ENCODE measurements around the gene SLC2A13. TPM values are rescaled to one million over a fixed set of nuclear protein-coding genes. Genes with fewer than 3 reads are reported as not detected.

Gene SLC2A13
- total and polyA plus RNA-seq, 2 donors from 2014 or later, result 3.9 to 18.6 TPM

DNA sequence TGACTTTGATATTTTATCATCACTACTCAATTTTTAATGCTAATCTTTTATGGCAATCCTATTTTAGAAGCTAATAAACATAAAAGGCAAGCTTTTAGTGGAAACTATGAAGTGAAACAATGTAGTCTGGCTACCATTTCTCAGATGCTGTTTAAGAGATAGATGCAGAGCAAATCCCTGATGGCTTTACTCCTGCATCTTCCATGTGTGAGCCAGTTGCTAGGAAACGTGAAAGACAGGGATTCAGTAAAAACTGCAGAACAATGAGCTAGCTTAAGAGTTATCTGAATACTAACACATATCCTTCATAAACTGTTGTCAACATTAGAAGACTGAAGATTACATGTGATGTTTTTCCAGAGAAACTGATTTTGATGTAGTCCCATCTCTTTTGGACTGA, 112.6 kb downstream of the SLC2A13 start:
- Histone ChIP-seq H3K36me3 (ENCODE audit: control insufficient read depth in 2 of 3, insufficient read depth in 3 of 3, low read length in 3 of 3) (no peaks in the 10 kb centered on the region), H3K9me3 (ENCODE audit: control insufficient read depth in 2 of 3, insufficient read depth in 1 of 3, low read length in 3 of 3) (no peaks in the 10 kb centered on the region), H3K27ac (ENCODE audit: low read depth in 2 of 2, low read length in 2 of 2) (no peak overlapping the region), H3K4me1 (ENCODE audit: control insufficient read depth in 2 of 3, insufficient read depth in 2 of 3, low read depth in 1 of 3, low read length in 3 of 3) (no peaks in the 10 kb centered on the region), H3K9ac (ENCODE audit: low read length in 3 of 3) (no peak overlapping the region), H3K4me3 (ENCODE audit: low read length in 3 of 3) (no peak overlapping the region), H3K27me3 (ENCODE audit: control insufficient read depth, insufficient read depth, low read length) (no peaks in the 10 kb centered on the region)
- TF ChIP-seq, protein P1, sequence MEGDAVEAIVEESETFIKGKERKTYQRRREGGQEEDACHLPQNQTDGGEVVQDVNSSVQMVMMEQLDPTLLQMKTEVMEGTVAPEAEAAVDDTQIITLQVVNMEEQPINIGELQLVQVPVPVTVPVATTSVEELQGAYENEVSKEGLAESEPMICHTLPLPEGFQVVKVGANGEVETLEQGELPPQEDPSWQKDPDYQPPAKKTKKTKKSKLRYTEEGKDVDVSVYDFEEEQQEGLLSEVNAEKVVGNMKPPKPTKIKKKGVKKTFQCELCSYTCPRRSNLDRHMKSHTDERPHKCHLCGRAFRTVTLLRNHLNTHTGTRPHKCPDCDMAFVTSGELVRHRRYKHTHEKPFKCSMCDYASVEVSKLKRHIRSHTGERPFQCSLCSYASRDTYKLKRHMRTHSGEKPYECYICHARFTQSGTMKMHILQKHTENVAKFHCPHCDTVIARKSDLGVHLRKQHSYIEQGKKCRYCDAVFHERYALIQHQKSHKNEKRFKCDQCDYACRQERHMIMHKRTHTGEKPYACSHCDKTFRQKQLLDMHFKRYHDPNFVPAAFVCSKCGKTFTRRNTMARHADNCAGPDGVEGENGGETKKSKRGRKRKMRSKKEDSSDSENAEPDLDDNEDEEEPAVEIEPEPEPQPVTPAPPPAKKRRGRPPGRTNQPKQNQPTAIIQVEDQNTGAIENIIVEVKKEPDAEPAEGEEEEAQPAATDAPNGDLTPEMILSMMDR (IDR thresholded peaks at IDR 0.05; ENCODE audit: borderline replicate concordance, extremely low read depth, insufficient read depth), result no peak
- no peak for DNase-seq
- no peak for FAIRE-seq
- intact Hi-C loops (cut with DNase I), result loop anchor here (10.0 kb wide), 1 partner anchor 228 kb away; no protein-coding TSS in a partner anchor

DNA sequence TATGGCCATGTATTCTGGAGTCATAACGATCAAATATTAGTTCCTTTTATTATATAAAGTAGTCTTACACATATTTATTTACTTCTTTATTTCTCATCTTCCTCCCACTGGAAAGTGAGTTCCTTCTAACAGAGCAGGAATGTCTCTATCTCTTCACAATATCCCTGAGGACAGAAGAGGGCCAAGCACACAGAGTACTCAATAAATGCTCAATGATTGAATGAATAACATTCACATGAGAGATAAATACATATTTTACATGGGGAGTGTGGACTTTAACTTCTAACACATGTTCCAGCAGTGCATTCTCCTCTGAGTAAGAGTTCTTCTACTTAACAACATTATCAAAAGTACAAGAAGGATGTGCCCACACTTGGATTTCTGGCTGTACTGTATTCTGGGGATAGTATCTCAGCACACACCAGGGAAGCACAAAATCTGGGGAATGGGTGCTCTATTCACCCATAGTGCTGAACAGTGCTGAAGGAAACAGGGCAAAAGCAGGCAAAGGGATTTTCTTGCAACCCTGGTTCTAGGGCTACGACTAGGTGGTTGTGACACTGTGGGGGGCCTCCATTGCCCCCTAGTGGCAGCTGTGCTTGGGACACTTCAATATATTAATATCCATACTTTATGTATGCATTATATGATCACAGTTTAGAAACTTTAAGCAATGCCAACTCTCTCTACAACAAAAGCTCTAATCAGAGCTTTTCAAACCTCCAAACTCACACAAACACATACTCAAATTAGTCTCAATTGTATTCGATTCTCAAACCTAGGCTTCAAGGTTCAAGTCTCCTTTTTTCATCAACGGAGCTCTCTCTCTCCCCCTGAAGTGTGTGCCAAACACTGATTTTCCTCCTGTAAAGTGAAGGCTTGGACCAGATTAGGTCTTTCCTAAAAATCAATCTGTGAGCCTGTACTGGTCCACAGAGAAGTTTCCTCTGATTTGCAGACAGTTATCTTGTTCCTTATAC, 115.5 kb downstream of the SLC2A13 start:
- Histone ChIP-seq H3K9me3 (ENCODE audit: control insufficient read depth in 2 of 3, insufficient read depth in 1 of 3, low read length in 3 of 3) (no peaks in the 10 kb centered on the region), H3K27ac (ENCODE audit: low read depth in 2 of 2, low read length in 2 of 2) (no peak overlapping the region), H3K36me3 (ENCODE audit: control insufficient read depth in 2 of 3, insufficient read depth in 3 of 3, low read length in 3 of 3) (no peaks in the 10 kb centered on the region), H3K4me1 (ENCODE audit: control insufficient read depth in 2 of 3, insufficient read depth in 2 of 3, low read depth in 1 of 3, low read length in 3 of 3) (no peaks in the 10 kb centered on the region), H3K4me3 (ENCODE audit: low read length in 3 of 3) (no peak overlapping the region), H3K9ac (ENCODE audit: low read length in 3 of 3) (no peak overlapping the region), H3K27me3 (ENCODE audit: control insufficient read depth, insufficient read depth, low read length) (no peaks in the 10 kb centered on the region)
- DNase-seq (peak; percentile 37 to 63 (median 42)), FAIRE-seq (no peak)
- TF ChIP-seq, protein P1 (IDR thresholded peaks at IDR 0.05; ENCODE audit: borderline replicate concordance, extremely low read depth, insufficient read depth), result peak; percentile 76
- intact Hi-C loops (cut with DNase I), result loop anchor here (10.0 kb wide), 1 partner anchor 226 kb away; no protein-coding TSS in a partner anchor

DNA sequence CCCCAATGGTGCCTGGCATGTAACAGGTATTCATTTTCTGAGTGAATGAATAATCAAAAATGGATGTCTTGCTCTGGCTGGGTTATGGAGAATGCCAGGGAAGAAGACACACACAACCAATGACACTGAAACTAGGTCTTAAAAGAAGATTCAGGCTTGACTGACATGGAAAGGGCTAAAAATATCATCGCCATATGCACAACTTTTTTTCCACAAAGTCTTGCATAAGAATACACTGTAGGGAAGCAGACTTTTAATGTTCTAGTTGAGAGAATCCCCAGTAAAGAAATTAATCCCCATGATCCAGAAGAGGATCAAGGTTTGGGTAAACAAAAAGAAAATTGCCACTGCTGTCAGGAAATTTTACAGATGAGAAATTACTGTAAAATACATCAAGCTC, 116.4 kb downstream of the SLC2A13 start:
- no peak overlapping the region for H3K9ac ChIP-seq (ENCODE audit: low read length in 3 of 3)
- intact Hi-C loops (cut with DNase I), result no loop called here
- no peak overlapping the region for H3K27ac ChIP-seq (ENCODE audit: low read depth in 2 of 2, low read length in 2 of 2)
- H3K4me1 ChIP-seq (ENCODE audit: control insufficient read depth in 2 of 3, insufficient read depth in 2 of 3, low read depth in 1 of 3, low read length in 3 of 3), result no peaks in the 10 kb centered on the region
- no peaks in the 10 kb centered on the region for H3K27me3 ChIP-seq (ENCODE audit: control insufficient read depth, insufficient read depth, low read length)
- no peaks in the 10 kb centered on the region for H3K9me3 ChIP-seq (ENCODE audit: control insufficient read depth in 2 of 3, insufficient read depth in 1 of 3, low read length in 3 of 3)
- DNase-seq (no peak), FAIRE-seq (no peak)
- no peaks in the 10 kb centered on the region for H3K36me3 ChIP-seq (ENCODE audit: control insufficient read depth in 2 of 3, insufficient read depth in 3 of 3, low read length in 3 of 3)
- H3K4me3 ChIP-seq (ENCODE audit: low read length in 3 of 3), result no peak overlapping the region
- TF ChIP-seq, protein P1 (IDR thresholded peaks at IDR 0.05; ENCODE audit: borderline replicate concordance, extremely low read depth, insufficient read depth), result no peak
